ENCODE results near the gene CRHR2.

DNA sequence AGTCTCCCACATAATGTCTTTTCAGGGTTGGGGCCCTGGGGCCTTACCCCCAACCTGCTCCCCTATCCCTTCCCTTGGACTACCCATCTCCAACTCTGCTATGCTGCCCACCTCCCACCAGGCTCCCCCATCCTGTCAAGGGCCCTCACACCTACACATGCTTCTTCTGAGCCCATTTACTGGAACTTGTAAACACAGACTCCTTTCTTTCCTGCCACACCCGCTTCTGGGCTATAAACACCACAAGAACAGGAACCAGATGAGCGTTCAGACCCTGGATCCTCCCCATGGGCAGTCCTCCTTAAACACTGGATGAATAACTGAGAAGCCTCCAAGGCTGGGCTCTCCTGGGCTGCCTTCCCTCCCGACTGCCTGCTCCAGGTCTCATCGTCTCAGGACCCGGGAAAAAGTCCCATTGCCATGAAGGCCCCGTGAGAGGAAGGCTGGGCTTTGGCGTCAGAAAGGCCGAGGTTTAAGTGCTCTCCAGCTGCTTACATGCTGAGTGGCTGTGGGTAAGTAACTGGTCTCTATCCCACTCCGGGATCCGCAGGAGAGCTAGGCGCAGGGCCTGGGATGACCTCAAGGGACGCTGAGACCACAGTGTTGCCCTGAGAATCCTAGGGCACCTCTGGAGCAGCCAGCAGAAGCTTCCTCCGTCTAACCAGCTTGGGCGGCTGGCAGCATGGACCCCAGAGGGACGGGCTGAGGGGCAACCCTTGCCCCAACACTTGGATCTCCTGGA, 15.6 kb upstream of the CRHR2 start:
- TF ChIP-seq POLR2AphosphoS5 (IDR thresholded peaks at IDR 0.05), result no peak
- TF ChIP-seq, protein P1, sequence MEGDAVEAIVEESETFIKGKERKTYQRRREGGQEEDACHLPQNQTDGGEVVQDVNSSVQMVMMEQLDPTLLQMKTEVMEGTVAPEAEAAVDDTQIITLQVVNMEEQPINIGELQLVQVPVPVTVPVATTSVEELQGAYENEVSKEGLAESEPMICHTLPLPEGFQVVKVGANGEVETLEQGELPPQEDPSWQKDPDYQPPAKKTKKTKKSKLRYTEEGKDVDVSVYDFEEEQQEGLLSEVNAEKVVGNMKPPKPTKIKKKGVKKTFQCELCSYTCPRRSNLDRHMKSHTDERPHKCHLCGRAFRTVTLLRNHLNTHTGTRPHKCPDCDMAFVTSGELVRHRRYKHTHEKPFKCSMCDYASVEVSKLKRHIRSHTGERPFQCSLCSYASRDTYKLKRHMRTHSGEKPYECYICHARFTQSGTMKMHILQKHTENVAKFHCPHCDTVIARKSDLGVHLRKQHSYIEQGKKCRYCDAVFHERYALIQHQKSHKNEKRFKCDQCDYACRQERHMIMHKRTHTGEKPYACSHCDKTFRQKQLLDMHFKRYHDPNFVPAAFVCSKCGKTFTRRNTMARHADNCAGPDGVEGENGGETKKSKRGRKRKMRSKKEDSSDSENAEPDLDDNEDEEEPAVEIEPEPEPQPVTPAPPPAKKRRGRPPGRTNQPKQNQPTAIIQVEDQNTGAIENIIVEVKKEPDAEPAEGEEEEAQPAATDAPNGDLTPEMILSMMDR (IDR thresholded peaks at IDR 0.05), result no peak
- no peak for TF ChIP-seq POLR2A (IDR thresholded peaks at IDR 0.05)
